ENCODE measurements around the gene CCT6A.
"Not testable (repeated sequence)": the region's sequence is repeated elsewhere in the genome, so short reads cannot be mapped to it uniquely, and the experiment has no call there.

CCT6A gene

GRCh38 chr7:56051339-56052191, at the start of gene CCT6A, which contains the start of gene PSPH:
Gene CCT6A (plus strand): TSS chr7:56051765. CDS start chr7:56051849, 84 bp downstream.
Gene PSPH (minus strand): TSS chr7:56051444. CDS start chr7:56021212, 30,232 bp downstream.
- DNase-seq (ENCODE audit: low spot score) = peak; percentile 100

GRCh38 chr7:56003749-56004148, 47.8 kb upstream of the CCT6A start:
- DNase-seq (ENCODE audit: low spot score) = no peak

GRCh38 chr7:56007167-56007652, 44.4 kb upstream of the CCT6A start:
- no peak for DNase-seq (ENCODE audit: low spot score)

GRCh38 chr7:56007891-56008290, 43.7 kb upstream of the CCT6A start:
- no peak for DNase-seq (ENCODE audit: low spot score)

- DNase-seq (ENCODE audit: low spot score) = no peak
These were observed 41.9 kb upstream of the CCT6A start for GRCh38 chr7:56009695-56010094.

- DNase-seq (ENCODE audit: low spot score) = not testable (repeated sequence)
These were observed 34.5 kb upstream of the CCT6A start for GRCh38 chr7:56017015-56017414.

- DNase-seq (ENCODE audit: low spot score) = no peak
These were observed 32.1 kb upstream of the CCT6A start for GRCh38 chr7:56019501-56019900.

- DNase-seq (ENCODE audit: low spot score) = no peak
These were observed 28.1 kb upstream of the CCT6A start for GRCh38 chr7:56023500-56023899.

GRCh38 chr7:56026538-56026937, 25.0 kb upstream of the CCT6A start:
- no peak for DNase-seq (ENCODE audit: low spot score)

- DNase-seq (ENCODE audit: low spot score) = no peak
These were observed 22.5 kb upstream of the CCT6A start for GRCh38 chr7:56028942-56029630.

GRCh38 chr7:56030340-56030739, 21.2 kb upstream of the CCT6A start:
- no peak for DNase-seq (ENCODE audit: low spot score)

GRCh38 chr7:56031556-56031955, 20.0 kb upstream of the CCT6A start:
- DNase-seq (ENCODE audit: low spot score) = not testable (repeated sequence)

GRCh38 chr7:56032578-56032977, 19.0 kb upstream of the CCT6A start:
- not testable (repeated sequence) for DNase-seq (ENCODE audit: low spot score)

GRCh38 chr7:56033671-56034432, 17.7 kb upstream of the CCT6A start:
- peak; percentile 63 for DNase-seq (ENCODE audit: low spot score)

- DNase-seq (ENCODE audit: low spot score) = no peak
These were observed 10.8 kb upstream of the CCT6A start for GRCh38 chr7:56040730-56041129.

- not testable (repeated sequence) for DNase-seq (ENCODE audit: low spot score)
These were observed 5.8 kb upstream of the CCT6A start for GRCh38 chr7:56045758-56046157.

GRCh38 chr7:56046721-56047445, 4.7 kb upstream of the CCT6A start:
- DNase-seq (ENCODE audit: low spot score) = no peak

- not testable (repeated sequence) for DNase-seq (ENCODE audit: low spot score)
These were observed 4.0 kb upstream of the CCT6A start for GRCh38 chr7:56047446-56048116.

GRCh38 chr7:56048245-56048644, 3.3 kb upstream of the CCT6A start:
- no peak for DNase-seq (ENCODE audit: low spot score)

GRCh38 chr7:56048763-56049162, 2.8 kb upstream of the CCT6A start:
- DNase-seq (ENCODE audit: low spot score) = not testable (repeated sequence)

- no peak for DNase-seq (ENCODE audit: low spot score)
These were observed 569 bp upstream of the CCT6A start for GRCh38 chr7:56051053-56051338.
